HFF-Myc (cell line): ENCODE measurements around the gene STARD3NL.
"Not testable (repeated sequence)": the region's sequence is repeated elsewhere in the genome, so short reads cannot be mapped to it uniquely, and the experiment has no call there.

ENCODE experiments used
- DNase-seq: peaks from one replicate; pipeline ENCODE4 v3.0.0-alpha.2; 2011; ENCODE audit warnings: low read depth; ENCODE audit errors: extremely low read depth
- H3K4me3 ChIP-seq: replicated peaks from 2 replicates; pipeline ENCODE4 v1.5.1; 2011; ENCODE audit warnings: low read depth, mild to moderate bottlenecking, control low read depth, low read length
- TF ChIP-seq, protein P1 (sequence below): IDR thresholded peaks from 2 replicates; pipeline ENCODE4 v1.5.1; 2012; ENCODE audit warnings: mild to moderate bottlenecking, low read depth, low read length, control low read depth; ENCODE audit errors: missing control alignments

STARD3NL gene

DNA sequence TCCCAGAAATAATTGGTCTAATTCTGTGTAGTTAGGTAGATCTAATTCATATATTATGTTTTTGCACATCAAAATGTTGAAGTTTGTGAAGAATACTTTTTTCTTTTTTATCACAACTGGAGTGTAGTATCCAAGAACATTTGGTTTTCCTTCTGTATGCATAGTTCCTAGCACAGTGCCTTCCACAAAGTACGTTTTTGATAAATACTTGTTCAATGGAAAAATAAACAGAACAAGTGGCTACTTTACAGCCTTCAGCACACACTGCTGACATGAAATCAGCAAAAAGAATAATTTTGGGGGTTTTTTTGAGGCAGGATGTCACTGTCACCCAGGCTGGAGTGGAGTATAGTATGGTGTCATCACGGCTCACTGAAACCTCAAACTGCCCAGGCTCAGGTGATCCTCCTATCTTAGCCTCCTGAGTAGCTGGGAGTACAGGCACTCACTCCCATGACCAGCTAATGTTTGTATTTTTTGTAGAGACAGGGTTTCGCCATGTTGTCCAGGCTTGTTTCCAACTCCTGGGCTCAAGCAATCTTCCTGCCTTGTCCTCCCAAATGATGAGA is 67.4 kb downstream of the STARD3NL start:
- no peak overlapping the region for H3K4me3 ChIP-seq
- TF ChIP-seq, protein P1, sequence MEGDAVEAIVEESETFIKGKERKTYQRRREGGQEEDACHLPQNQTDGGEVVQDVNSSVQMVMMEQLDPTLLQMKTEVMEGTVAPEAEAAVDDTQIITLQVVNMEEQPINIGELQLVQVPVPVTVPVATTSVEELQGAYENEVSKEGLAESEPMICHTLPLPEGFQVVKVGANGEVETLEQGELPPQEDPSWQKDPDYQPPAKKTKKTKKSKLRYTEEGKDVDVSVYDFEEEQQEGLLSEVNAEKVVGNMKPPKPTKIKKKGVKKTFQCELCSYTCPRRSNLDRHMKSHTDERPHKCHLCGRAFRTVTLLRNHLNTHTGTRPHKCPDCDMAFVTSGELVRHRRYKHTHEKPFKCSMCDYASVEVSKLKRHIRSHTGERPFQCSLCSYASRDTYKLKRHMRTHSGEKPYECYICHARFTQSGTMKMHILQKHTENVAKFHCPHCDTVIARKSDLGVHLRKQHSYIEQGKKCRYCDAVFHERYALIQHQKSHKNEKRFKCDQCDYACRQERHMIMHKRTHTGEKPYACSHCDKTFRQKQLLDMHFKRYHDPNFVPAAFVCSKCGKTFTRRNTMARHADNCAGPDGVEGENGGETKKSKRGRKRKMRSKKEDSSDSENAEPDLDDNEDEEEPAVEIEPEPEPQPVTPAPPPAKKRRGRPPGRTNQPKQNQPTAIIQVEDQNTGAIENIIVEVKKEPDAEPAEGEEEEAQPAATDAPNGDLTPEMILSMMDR: no peak
- DNase-seq: no peak

DNA sequence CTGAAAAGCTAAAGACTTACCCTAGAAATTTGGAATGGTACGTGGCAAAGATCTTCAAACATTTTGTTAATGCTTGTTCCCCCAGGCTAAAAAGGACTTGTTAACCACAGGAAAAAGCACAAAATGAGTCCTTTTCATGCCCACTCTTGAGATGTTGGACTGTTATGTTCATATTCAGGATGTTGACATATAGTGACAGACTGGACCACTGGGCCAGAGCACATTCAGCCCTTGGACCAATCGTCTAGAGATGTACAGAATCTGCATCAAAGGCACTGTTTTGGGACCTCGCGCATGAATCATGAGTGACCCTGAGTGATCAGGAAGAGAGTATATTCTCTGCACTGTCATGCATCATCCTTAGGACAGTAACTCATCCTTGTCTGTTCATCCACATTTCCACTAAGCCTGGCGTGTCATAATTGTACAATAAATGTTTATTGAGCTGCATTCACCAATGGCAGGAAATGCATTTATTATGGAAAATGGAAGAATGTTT is 70.1 kb downstream of the STARD3NL start:
- no peak for DNase-seq
- no peak overlapping the region for H3K4me3 ChIP-seq
- TF ChIP-seq, protein P1: no peak

GRCh38 chr7:38249849-38250248 is 71.8 kb downstream of the STARD3NL start:
- DNase-seq, H3K4me3 ChIP-seq: not testable (repeated sequence)

DNA sequence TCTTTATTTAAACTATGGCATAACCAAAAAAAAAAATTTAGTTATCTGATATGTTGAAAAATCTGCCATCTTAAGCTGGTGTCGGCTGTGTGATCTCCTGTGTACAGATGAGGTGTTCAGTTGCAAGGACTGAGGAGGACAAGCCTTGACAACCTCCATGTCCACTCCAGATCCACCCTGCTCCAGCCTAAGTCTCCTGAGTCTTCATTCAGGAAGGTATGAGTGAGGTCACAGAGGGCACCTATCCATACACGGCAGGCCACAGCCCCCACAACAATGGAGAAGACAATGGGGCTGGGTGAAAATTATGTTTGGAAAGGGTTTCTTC is 79.3 kb downstream of the STARD3NL start:
- no peak for DNase-seq
- H3K4me3 ChIP-seq: no peak overlapping the region
- TF ChIP-seq, protein P1: no peak

DNA sequence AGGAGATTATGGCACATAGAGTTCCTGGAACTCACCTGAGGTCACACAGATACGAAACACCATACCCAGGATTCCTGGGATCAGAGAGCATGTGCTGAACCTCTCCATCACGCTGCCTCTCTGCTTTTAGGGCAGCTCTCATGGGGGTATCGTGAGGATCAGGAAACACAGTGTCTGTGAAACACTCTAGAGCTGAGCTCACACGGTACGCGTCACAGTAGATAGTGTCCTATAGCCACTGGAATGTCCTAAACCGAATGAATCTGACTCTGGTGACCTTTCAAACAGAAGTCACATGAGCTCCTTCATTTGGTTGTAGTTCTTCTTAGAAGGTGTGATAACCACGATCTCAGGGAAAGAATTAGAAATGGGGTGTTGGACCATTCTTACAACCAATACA is 81.1 kb downstream of the STARD3NL start:
- not testable (repeated sequence) for DNase-seq, H3K4me3 ChIP-seq

GRCh38 chr7:38261601-38262000 is 83.6 kb downstream of the STARD3NL start:
- DNase-seq, H3K4me3 ChIP-seq: not testable (repeated sequence)

GRCh38 chr7:38262026-38262425 is 84.0 kb downstream of the STARD3NL start:
- not testable (repeated sequence) for DNase-seq, H3K4me3 ChIP-seq

- H3K4me3 ChIP-seq: no peak overlapping the region
- TF ChIP-seq, protein P1: no peak
- DNase-seq: no peak
Measured at GRCh38 chr7:38262545-38262944, 84.5 kb downstream of the STARD3NL start.

GRCh38 chr7:38263274-38263673 is 85.2 kb downstream of the STARD3NL start:
- H3K4me3 ChIP-seq, DNase-seq: not testable (repeated sequence)

DNA sequence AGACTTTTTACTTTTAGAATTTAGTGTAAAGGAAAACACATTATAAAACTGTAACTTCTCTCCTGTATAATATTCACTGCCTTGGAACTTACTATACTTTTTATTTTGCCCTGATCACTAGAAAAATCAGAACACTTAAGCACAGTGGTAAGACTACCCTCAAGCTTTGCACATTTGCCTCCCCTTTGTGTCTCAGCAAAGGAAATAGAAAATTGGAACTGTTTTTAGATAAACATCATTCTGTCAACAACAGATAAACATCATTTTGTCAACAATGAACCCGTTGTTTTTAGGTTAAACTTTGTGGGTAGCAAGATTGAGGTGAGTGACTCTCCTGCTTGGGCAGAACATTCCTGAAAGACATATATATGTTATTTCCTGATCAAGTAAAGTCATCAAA is 86.6 kb downstream of the STARD3NL start:
- not testable (repeated sequence) for DNase-seq, H3K4me3 ChIP-seq

GRCh38 chr7:38265958-38266357 is 87.9 kb downstream of the STARD3NL start:
- not testable (repeated sequence) for H3K4me3 ChIP-seq, DNase-seq

GRCh38 chr7:38269704-38270346 is 91.8 kb downstream of the STARD3NL start:
- H3K4me3 ChIP-seq, DNase-seq: not testable (repeated sequence)

GRCh38 chr7:38270405-38270804 is 92.4 kb downstream of the STARD3NL start:
- not testable (repeated sequence) for DNase-seq, H3K4me3 ChIP-seq
